ENCODE data around the gene BLNK. TPM values are rescaled to one million over a fixed set of nuclear protein-coding genes. Genes with fewer than 3 reads are reported as not detected.

The BLNK gene
- total and polyA plus RNA-seq, 2 donors (not counting 1 experiment from before 2014, with no cell fraction given) = 153 to 205 TPM

DNA sequence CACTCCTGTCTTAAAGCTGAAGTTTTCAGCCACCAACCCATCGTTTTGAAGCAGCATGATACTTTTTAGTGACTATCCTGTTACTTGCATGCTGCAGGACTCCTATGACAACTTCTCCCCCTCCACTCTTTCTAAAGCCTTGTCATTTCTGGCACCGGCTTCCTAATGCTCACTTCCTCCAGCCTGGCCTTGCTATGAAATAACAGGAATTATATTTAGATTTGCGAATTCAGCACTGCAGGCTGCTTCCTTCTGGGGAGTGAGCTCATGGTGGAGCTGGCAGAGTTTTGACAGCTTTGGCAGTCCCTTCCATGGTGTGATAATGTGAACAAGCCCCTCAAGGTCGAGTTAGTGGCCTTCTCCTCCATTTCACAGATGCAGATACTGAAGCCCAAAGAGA is 13.4 kb downstream of the BLNK start:
- Mint-ChIP-seq H3K27me3 (no peaks in the 10 kb centered on the region), H3K27ac (peak overlapping the region; percentile 87), H3K4me1 (peaks cover 76% of the 10 kb centered on the region), H3K4me3 (peak overlapping the region; percentile 63), H3K9me3 (ENCODE audit: insufficient read depth) (no peaks in the 10 kb centered on the region)
- Histone ChIP-seq H2AFZ (ENCODE audit: insufficient read depth, low read depth, low read length, poor library complexity, severe bottlenecking) (no peak overlapping the region), H3K27ac (ENCODE audit: low read length in 2 of 2) (peak overlapping the region; percentile 36 to 79), H3K79me2 (ENCODE audit: control insufficient read depth, insufficient read depth, low read length) (peaks cover 98% of the 10 kb centered on the region), H3K4me2 (replicated peaks; ENCODE audit: low read depth, low read length, poor library complexity, severe bottlenecking) (peak overlapping the region; percentile 40), H3K27me3 (replicated peaks in 1 of 4; ENCODE audit: control extremely low read depth in 1 of 4, control insufficient read depth in 3 of 4, insufficient read depth in 4 of 4, low read length in 3 of 4) (no peaks in the 10 kb centered on the region), H3K9me3 (ENCODE audit: control extremely low read depth in 1 of 3, control insufficient read depth in 2 of 3, insufficient read depth in 1 of 3, low read length in 2 of 3) (no peaks in the 10 kb centered on the region), H3K4me1 (ENCODE audit: control insufficient read depth in 2 of 2, insufficient read depth in 2 of 2, low read length in 2 of 2) (peaks cover 79 to 83% of the 10 kb centered on the region in 2 donors), H4K20me1 (ENCODE audit: control insufficient read depth, insufficient read depth, low read length, poor library complexity, severe bottlenecking) (peaks cover 71% of the 10 kb centered on the region), H3K9ac (ENCODE audit: low read length) (no peak overlapping the region), H3K36me3 (replicated peaks in 1 of 2; ENCODE audit: control extremely low read depth in 1 of 2, control insufficient read depth in 1 of 2, extremely low read depth in 1 of 2, insufficient read depth in 2 of 2, low read length in 1 of 2) (peaks cover 2 to 59% of the 10 kb centered on the region in 2 experiments), H3K4me3 (ENCODE audit: control extremely low read depth in 1 of 5, extremely low read depth in 1 of 5, insufficient read depth in 1 of 5, low read depth in 2 of 5, low read length in 4 of 5) (peak overlapping the region in 1 of 5 experiments; percentile 0)
- no peak for ATAC-seq (ENCODE audit: low read depth)
- 0% methylated on average over 1 of the region's 4 CpGs for WGBS (ENCODE audit: insufficient coverage)
- ChIA-PET CTCF (interaction anchor here (1.3 to 15.0 kb wide), 7 partner anchors 9 to 36 kb away, joined by 3 to 111 read pairs (median 6); partner anchors contain the start of gene BLNK), POLR2A (interaction anchor here (1.6 to 1.8 kb wide), 2 partner anchors 12 to 16 kb away, joined by 3 to 4 read pairs; no protein-coding TSS in a partner anchor)
- DNase-seq = no peak
- no peak for TF ChIP-seq EZH2 (IDR thresholded peaks at IDR 0.05; ENCODE audit: borderline replicate concordance, insufficient read depth, low read depth, low read length, poor library complexity, severe bottlenecking)
- TF ChIP-seq, protein P1, sequence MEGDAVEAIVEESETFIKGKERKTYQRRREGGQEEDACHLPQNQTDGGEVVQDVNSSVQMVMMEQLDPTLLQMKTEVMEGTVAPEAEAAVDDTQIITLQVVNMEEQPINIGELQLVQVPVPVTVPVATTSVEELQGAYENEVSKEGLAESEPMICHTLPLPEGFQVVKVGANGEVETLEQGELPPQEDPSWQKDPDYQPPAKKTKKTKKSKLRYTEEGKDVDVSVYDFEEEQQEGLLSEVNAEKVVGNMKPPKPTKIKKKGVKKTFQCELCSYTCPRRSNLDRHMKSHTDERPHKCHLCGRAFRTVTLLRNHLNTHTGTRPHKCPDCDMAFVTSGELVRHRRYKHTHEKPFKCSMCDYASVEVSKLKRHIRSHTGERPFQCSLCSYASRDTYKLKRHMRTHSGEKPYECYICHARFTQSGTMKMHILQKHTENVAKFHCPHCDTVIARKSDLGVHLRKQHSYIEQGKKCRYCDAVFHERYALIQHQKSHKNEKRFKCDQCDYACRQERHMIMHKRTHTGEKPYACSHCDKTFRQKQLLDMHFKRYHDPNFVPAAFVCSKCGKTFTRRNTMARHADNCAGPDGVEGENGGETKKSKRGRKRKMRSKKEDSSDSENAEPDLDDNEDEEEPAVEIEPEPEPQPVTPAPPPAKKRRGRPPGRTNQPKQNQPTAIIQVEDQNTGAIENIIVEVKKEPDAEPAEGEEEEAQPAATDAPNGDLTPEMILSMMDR (IDR thresholded peaks at IDR 0.05) = no peak
- intact Hi-C loops (cut with micrococcal nuclease) = loop anchor here (1.0 kb wide), 1 partner anchor 9 kb away; no protein-coding TSS in a partner anchor

DNA sequence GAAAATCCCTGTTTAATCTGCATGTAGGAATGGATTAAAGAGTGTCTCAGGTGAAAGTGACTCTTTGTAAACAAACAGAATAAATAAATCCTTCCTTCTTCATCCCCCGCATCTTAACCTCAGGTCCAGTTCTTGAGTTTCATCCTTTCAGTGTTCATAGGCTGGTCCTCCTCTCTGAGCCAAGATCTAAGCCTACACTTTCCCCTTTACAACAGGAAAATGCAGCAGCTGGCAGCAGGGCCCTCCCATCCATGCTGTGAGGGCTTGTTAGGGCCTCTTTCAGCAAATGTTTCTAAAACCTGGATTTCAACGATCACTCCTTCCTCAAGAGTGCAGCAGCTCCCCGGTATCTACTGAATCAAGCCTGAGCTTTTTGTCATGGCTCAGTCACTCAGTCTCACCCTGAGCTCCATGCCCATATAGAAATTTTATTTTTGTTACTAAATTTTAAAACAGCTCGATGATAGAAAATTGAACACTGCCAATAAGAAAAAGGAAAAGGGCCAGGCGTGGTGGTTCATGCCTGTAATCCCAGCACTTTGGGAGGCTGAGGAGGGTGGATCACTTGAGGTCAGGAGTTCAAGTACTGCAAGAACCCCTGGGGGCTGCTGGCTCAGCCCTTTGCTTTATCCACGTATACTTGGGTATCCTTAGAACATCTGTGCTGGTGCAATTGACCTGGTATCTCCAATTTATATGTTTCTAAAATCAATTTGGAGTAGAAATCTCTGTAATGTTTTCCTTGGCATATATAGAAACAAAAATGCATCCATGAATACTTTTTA is 15.6 kb downstream of the BLNK start:
- Mint-ChIP-seq H3K4me3 (peak overlapping the region; percentile 0), H3K9me3 (ENCODE audit: insufficient read depth) (no peaks in the 10 kb centered on the region), H3K27ac (peak overlapping the region; percentile 89), H3K27me3 (no peaks in the 10 kb centered on the region), H3K4me1 (peaks cover 77% of the 10 kb centered on the region)
- intact Hi-C loops (cut with micrococcal nuclease) = no loop called here
- peaks cover 64 to 77% of the 10 kb centered on the region in 2 donors for H3K4me1 ChIP-seq (ENCODE audit: control insufficient read depth in 2 of 2, insufficient read depth in 2 of 2, low read length in 2 of 2)
- ATAC-seq (ENCODE audit: low read depth) (no peak), DNase-seq (no peak)
- no peak overlapping the region for H3K4me3 ChIP-seq (ENCODE audit: control extremely low read depth in 1 of 5, extremely low read depth in 1 of 5, insufficient read depth in 1 of 5, low read depth in 2 of 5, low read length in 4 of 5)
- H3K79me2 ChIP-seq (ENCODE audit: control insufficient read depth, insufficient read depth, low read length) = peaks cover 98% of the 10 kb centered on the region
- no peaks in the 10 kb centered on the region for H3K27me3 ChIP-seq (replicated peaks in 1 of 4; ENCODE audit: control extremely low read depth in 1 of 4, control insufficient read depth in 3 of 4, insufficient read depth in 4 of 4, low read length in 3 of 4)
- H3K9ac ChIP-seq (ENCODE audit: low read length) = peak overlapping the region; percentile 14
- H2AFZ ChIP-seq (ENCODE audit: insufficient read depth, low read depth, low read length, poor library complexity, severe bottlenecking) = no peak overlapping the region
- TF ChIP-seq, protein P1 (IDR thresholded peaks at IDR 0.05) = no peak
- TF ChIP-seq EZH2 (IDR thresholded peaks at IDR 0.05; ENCODE audit: borderline replicate concordance, insufficient read depth, low read depth, low read length, poor library complexity, severe bottlenecking) = no peak
- no peaks in the 10 kb centered on the region for H3K9me3 ChIP-seq (ENCODE audit: control extremely low read depth in 1 of 3, control insufficient read depth in 2 of 3, insufficient read depth in 1 of 3, low read length in 2 of 3)
- H3K4me2 ChIP-seq (replicated peaks; ENCODE audit: low read depth, low read length, poor library complexity, severe bottlenecking) = peak overlapping the region; percentile 30
- peak overlapping the region in 1 of 2 donors; percentile 64 for H3K27ac ChIP-seq (ENCODE audit: low read length in 2 of 2)
- POLR2A ChIA-PET = interaction anchor here (0.9 to 1.3 kb wide), 4 partner anchors 11 to 32 kb away, joined by 3 to 5 read pairs (median 4); no protein-coding TSS in a partner anchor
- 88% methylated on average over 4 of the region's 6 CpGs for WGBS (ENCODE audit: insufficient coverage)
- H4K20me1 ChIP-seq (ENCODE audit: control insufficient read depth, insufficient read depth, low read length, poor library complexity, severe bottlenecking) = peaks cover 53% of the 10 kb centered on the region
- CTCF ChIA-PET = interaction anchor here (0.7 to 15.0 kb wide), 8 partner anchors 10 to 82 kb away, joined by 3 to 111 read pairs (median 4); no protein-coding TSS in a partner anchor
- peaks cover 2 to 56% of the 10 kb centered on the region in 2 experiments for H3K36me3 ChIP-seq (replicated peaks in 1 of 2; ENCODE audit: control extremely low read depth in 1 of 2, control insufficient read depth in 1 of 2, extremely low read depth in 1 of 2, insufficient read depth in 2 of 2, low read length in 1 of 2)

Data from B cell (primary cell).